Activated naive CD8-positive, alpha-beta T cell (primary cell): ENCODE results near the gene GNB3.
"Not testable (repeated sequence)": the region's sequence is repeated elsewhere in the genome, so short reads cannot be mapped to it uniquely, and the experiment has no call there.

Experiments
- H3K27ac Mint-ChIP-seq: one replicate; pipeline ENCODE4 v1.8.0; 2021; ENCODE audit warnings: mixed read lengths
- H3K27me3 Mint-ChIP-seq: one replicate; pipeline ENCODE4 v1.8.0; 2021; ENCODE audit warnings: mixed read lengths
- H3K36me3 Mint-ChIP-seq: one replicate; pipeline ENCODE4 v1.8.0; 2021; ENCODE audit warnings: mixed read lengths
- H3K4me1 Mint-ChIP-seq: one replicate; pipeline ENCODE4 v1.8.0; 2021; ENCODE audit warnings: low read depth, mixed read lengths
- H3K4me3 Mint-ChIP-seq: one replicate; pipeline ENCODE4 v1.8.0; 2021; ENCODE audit warnings: mild to moderate bottlenecking, mixed read lengths
- H3K9me3 Mint-ChIP-seq: one replicate; pipeline ENCODE4 v1.8.0; 2021; ENCODE audit warnings: low read depth, mixed read lengths

GNB3 gene

GRCh38 chr12:6869049-6870021, 28.6 kb downstream of the GNB3 start:
- H3K27ac Mint-ChIP-seq: peak overlapping the region; percentile 84
- H3K36me3 Mint-ChIP-seq: peaks cover 3% of the 10 kb centered on the region
- H3K27me3 Mint-ChIP-seq: no peaks in the 10 kb centered on the region
- H3K9me3 Mint-ChIP-seq: no peaks in the 10 kb centered on the region
- peak overlapping the region; percentile 93 for H3K4me3 Mint-ChIP-seq
- peaks cover 56% of the 10 kb centered on the region for H3K4me1 Mint-ChIP-seq

GRCh38 chr12:6870304-6870703, 29.6 kb downstream of the GNB3 start:
- H3K36me3 Mint-ChIP-seq, H3K9me3 Mint-ChIP-seq, H3K27me3 Mint-ChIP-seq: not testable (repeated sequence)
- Mint-ChIP-seq H3K4me1 (peaks cover 58% of the 10 kb centered on the region), H3K27ac (peak overlapping the region; percentile 73), H3K4me3 (peak overlapping the region; percentile 89)

- no peaks in the 10 kb centered on the region for H3K27me3 Mint-ChIP-seq
- H3K36me3 Mint-ChIP-seq: peaks cover 5% of the 10 kb centered on the region
- H3K4me1 Mint-ChIP-seq: peaks cover 53% of the 10 kb centered on the region
- H3K4me3 Mint-ChIP-seq: peak overlapping the region; percentile 89
- peak overlapping the region; percentile 75 for H3K27ac Mint-ChIP-seq
- no peaks in the 10 kb centered on the region for H3K9me3 Mint-ChIP-seq
These were observed 30.6 kb downstream of the GNB3 start for GRCh38 chr12:6871052-6871957.

GRCh38 chr12:6872073-6873048, 31.6 kb downstream of the GNB3 start:
- Mint-ChIP-seq H3K4me1 (peaks cover 47% of the 10 kb centered on the region), H3K4me3 (peak overlapping the region; percentile 89), H3K9me3 (no peaks in the 10 kb centered on the region), H3K27ac (peak overlapping the region; percentile 75), H3K36me3 (peaks cover 8% of the 10 kb centered on the region), H3K27me3 (no peaks in the 10 kb centered on the region)

- Mint-ChIP-seq H3K27me3 (no peaks in the 10 kb centered on the region), H3K36me3 (peaks cover 8% of the 10 kb centered on the region), H3K4me3 (peak within 1 kb of the TSS; percentile 89), H3K9me3 (no peaks in the 10 kb centered on the region), H3K27ac (peak within 1 kb of the TSS; percentile 75), H3K4me1 (peaks cover 47% of the 10 kb centered on the region)
These were observed 32.6 kb downstream of the GNB3 start, which contains the start of gene SPSB2 for GRCh38 chr12:6873094-6874014. TSS of gene SPSB2 (minus strand) at chr12:6873303. CDS start at chr12:6872901, 402 bp downstream.

GRCh38 chr12:6874015-6874368, 33.3 kb downstream of the GNB3 start:
- not testable (repeated sequence) for H3K36me3 Mint-ChIP-seq, H3K27me3 Mint-ChIP-seq, H3K9me3 Mint-ChIP-seq
- peak overlapping the region; percentile 75 for H3K27ac Mint-ChIP-seq
- H3K4me1 Mint-ChIP-seq: peaks cover 40% of the 10 kb centered on the region
- peak overlapping the region; percentile 83 for H3K4me3 Mint-ChIP-seq

GRCh38 chr12:6879824-6880223, 39.1 kb downstream of the GNB3 start:
- H3K4me3 Mint-ChIP-seq, H3K27me3 Mint-ChIP-seq, H3K27ac Mint-ChIP-seq, H3K4me1 Mint-ChIP-seq, H3K9me3 Mint-ChIP-seq, H3K36me3 Mint-ChIP-seq: not testable (repeated sequence)

GRCh38 chr12:6883252-6883651, 42.5 kb downstream of the GNB3 start:
- no peak overlapping the region for H3K27ac Mint-ChIP-seq
- H3K36me3 Mint-ChIP-seq: peaks cover 2% of the 10 kb centered on the region
- no peaks in the 10 kb centered on the region for H3K27me3 Mint-ChIP-seq
- H3K9me3 Mint-ChIP-seq: no peaks in the 10 kb centered on the region
- no peaks in the 10 kb centered on the region for H3K4me1 Mint-ChIP-seq
- no peak overlapping the region for H3K4me3 Mint-ChIP-seq

DNA sequence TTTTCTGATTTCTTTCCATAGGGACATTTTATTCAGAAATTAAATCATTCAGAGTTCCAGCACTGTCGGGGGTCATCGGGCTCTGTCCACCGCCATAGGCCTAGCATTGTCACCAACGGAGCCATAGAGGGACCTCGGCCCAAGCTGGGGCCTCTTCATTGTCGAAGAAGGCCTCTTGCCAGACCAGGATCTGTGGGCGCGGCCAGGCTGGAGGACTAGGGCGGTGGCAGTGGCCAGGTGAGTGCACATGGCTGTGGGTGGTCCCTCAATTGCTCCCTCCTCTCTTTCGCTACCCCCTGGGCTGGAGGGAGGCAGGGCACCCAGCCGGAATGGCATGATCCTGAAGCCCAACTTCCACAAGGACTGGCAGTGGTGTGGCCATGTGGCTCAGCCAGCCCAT, 43.0 kb downstream of the GNB3 start:
- H3K27me3 Mint-ChIP-seq: no peaks in the 10 kb centered on the region

GRCh38 chr12:6884539-6884938, 43.8 kb downstream of the GNB3 start:
- no peak overlapping the region for H3K27ac Mint-ChIP-seq
- no peaks in the 10 kb centered on the region for H3K9me3 Mint-ChIP-seq
- H3K4me3 Mint-ChIP-seq: no peak overlapping the region
- H3K27me3 Mint-ChIP-seq: no peaks in the 10 kb centered on the region
- no peaks in the 10 kb centered on the region for H3K4me1 Mint-ChIP-seq
- H3K36me3 Mint-ChIP-seq: peaks cover 2% of the 10 kb centered on the region

More for the DNA sequence above, 43.0 kb downstream of the GNB3 start:
- Mint-ChIP-seq H3K27ac (no peak overlapping the region), H3K36me3 (peaks cover 2% of the 10 kb centered on the region), H3K4me3 (no peak overlapping the region), H3K9me3 (no peaks in the 10 kb centered on the region), H3K4me1 (no peaks in the 10 kb centered on the region)

- H3K36me3 Mint-ChIP-seq, H3K27me3 Mint-ChIP-seq, H3K9me3 Mint-ChIP-seq, H3K27ac Mint-ChIP-seq, H3K4me3 Mint-ChIP-seq, H3K4me1 Mint-ChIP-seq: not testable (repeated sequence)
These were observed 45.7 kb downstream of the GNB3 start for GRCh38 chr12:6886206-6886999.

DNA sequence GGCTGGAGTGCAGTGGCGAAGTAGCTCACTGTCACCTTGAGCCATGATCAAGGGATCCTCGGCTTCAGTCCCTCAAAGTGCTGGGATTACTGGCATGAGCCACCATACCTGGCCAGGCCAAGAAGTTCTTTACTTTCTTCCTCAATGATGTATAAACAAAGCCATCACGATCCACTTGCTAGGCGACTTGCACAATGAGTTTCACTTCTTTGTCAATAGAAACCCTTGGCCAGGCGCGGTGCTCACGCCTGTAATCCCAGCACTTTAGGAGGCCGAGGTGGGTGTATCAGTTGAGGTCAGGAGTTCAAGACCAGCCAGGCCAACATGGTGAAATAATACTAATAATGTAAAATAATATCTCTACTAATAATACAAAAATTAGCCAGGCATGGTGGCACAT, 46.7 kb downstream of the GNB3 start:
- Mint-ChIP-seq H3K36me3 (peaks cover 2% of the 10 kb centered on the region), H3K27ac (no peak overlapping the region), H3K4me3 (no peak overlapping the region), H3K27me3 (no peaks in the 10 kb centered on the region), H3K4me1 (peaks cover 12% of the 10 kb centered on the region), H3K9me3 (no peaks in the 10 kb centered on the region)

DNA sequence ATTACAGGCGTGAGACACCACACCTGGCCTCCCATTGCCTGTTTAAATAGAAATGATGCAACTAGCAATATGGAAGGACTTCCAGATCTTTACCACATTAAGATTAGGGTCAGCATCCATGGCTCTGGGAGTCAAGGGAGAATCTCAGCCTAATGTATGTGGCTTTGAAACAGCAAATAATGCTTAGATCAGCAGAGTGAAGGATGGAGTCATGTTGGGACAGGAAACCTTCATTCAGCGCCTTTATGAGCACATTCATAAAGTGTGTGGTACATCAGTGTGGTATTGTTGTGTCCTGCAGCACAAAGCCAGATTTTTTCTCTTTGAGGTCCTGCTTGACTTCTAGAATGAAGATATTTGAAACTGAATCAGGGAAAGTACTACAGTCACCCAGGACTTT, 47.6 kb downstream of the GNB3 start:
- peaks cover 2% of the 10 kb centered on the region for H3K36me3 Mint-ChIP-seq
- H3K9me3 Mint-ChIP-seq: no peaks in the 10 kb centered on the region
- no peaks in the 10 kb centered on the region for H3K27me3 Mint-ChIP-seq
- no peak overlapping the region for H3K27ac Mint-ChIP-seq
- no peak overlapping the region for H3K4me3 Mint-ChIP-seq
- peaks cover 14% of the 10 kb centered on the region for H3K4me1 Mint-ChIP-seq
